ENCODE results near the gene THOC3.
"Not testable (repeated sequence)": the region's sequence is repeated elsewhere in the genome, so short reads cannot be mapped to it uniquely, and the experiment has no call there.

Gene THOC3, protein sequence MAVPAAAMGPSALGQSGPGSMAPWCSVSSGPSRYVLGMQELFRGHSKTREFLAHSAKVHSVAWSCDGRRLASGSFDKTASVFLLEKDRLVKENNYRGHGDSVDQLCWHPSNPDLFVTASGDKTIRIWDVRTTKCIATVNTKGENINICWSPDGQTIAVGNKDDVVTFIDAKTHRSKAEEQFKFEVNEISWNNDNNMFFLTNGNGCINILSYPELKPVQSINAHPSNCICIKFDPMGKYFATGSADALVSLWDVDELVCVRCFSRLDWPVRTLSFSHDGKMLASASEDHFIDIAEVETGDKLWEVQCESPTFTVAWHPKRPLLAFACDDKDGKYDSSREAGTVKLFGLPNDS

GRCh38 chr5:175967471-175968372 is at the start of gene THOC3:
THOC3 (minus strand) TSS chr5:175968315; CDS start chr5:175968208, 107 bp downstream.
- not testable (repeated sequence) for DNase-seq

- DNase-seq: not testable (repeated sequence)
These were observed 49.2 kb upstream of the THOC3 start for GRCh38 chr5:176017324-176017723.

DNA sequence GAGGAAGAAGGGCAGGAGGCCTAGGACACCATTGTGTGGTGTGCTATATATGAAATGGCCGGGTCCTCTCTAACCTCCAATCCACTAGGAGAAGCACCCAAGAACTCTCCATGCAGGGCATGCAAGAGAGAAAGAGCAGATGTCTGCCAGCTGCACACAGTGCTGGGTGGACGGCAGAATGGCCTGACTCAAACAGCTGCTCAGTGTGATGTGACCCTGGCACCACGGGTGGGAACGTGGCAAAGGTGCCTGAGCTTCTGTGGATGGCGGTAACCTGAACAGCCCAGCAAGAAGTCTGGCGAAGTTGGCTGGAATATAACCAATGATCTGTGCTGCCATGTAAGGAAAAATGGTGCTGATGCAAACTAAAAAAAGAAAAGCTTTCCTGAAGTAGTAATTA is 46.2 kb upstream of the THOC3 start:
- not testable (repeated sequence) for DNase-seq

- not testable (repeated sequence) for DNase-seq
These were observed 43.0 kb upstream of the THOC3 start for GRCh38 chr5:176011088-176011487.

DNA sequence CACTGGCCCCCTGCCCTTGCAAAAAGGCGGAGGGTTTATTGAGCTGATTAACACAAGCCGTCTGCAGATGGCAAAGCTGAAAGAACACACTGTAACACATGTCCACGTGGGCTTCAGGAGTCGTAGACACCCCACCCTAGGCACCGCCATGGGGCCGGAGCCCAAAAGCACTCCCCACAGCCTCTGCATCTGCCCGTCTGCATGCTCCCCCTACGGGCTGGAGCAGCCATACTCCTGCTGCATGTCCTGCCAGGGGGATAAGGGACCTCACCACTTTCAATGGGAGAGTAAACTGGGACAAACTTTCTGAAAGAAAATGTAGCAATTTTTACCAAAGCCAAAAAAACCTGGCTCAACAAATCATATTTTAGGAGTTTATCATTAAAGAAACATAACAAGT is 42.1 kb upstream of the THOC3 start:
- not testable (repeated sequence) for DNase-seq

- not testable (repeated sequence) for DNase-seq
These were observed 39.1 kb upstream of the THOC3 start for GRCh38 chr5:176007220-176007619.

GRCh38 chr5:176006819-176007218 is 38.7 kb upstream of the THOC3 start:
- DNase-seq: not testable (repeated sequence)

GRCh38 chr5:175997979-175998378 is 29.9 kb upstream of the THOC3 start:
- DNase-seq: not testable (repeated sequence)

GRCh38 chr5:175997495-175997894 is 29.4 kb upstream of the THOC3 start:
- DNase-seq: not testable (repeated sequence)

DNA sequence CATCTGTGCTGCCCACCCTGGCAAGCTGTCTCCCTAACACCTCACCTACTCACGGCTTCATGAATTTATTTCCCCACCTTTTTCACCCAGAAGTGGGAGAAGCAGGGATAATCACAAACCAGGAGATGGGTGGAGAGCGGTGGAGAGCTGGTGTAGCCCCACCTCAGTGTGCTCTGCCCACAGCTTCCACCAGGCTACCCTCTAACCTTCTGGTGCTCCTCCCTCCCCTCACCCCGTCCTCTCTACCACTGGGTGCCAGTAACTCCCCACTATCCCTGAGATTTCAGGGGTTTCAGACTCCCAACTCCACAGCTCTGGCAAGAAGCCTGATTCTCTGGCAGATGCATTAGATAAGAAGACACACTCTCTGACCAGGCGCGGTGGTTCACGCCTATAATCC is 28.7 kb upstream of the THOC3 start:
- DNase-seq: not testable (repeated sequence)

GRCh38 chr5:175995506-175995905 is 27.4 kb upstream of the THOC3 start:
- DNase-seq: not testable (repeated sequence)

- DNase-seq: not testable (repeated sequence)
These were observed 11.4 kb upstream of the THOC3 start for GRCh38 chr5:175979371-175979995.

DNA sequence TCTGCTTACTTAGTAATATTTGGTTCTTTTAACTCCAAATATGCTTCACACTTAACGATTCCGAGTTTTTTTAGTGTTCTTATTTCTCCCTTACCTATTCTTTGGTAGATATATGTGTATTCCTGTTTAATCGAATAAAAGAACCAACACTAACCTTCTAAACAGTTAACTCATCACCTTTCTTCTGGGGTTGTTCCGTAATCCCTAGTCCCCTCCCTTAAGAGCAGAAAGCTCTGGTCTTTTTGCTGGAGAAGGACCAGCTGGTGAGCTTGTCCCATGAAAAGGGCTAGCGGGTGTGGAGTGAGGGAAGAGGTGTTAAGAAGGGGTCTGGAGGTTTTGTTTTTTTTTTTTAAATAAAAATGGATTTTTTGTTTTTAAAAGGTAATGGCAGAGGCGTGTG is 266 bp upstream of the THOC3 start:
- DNase-seq: not testable (repeated sequence)

GRCh38 chr5:175962329-175962728 is 5.8 kb downstream of the THOC3 start:
- DNase-seq: not testable (repeated sequence)

GRCh38 chr5:175960228-175960627 is 7.9 kb downstream of the THOC3 start:
- DNase-seq: not testable (repeated sequence)

- not testable (repeated sequence) for DNase-seq
These were observed 9.6 kb downstream of the THOC3 start for GRCh38 chr5:175958515-175958914.

- DNase-seq: not testable (repeated sequence)
These were observed 14.0 kb downstream of the THOC3 start for GRCh38 chr5:175954107-175954506.

DNA sequence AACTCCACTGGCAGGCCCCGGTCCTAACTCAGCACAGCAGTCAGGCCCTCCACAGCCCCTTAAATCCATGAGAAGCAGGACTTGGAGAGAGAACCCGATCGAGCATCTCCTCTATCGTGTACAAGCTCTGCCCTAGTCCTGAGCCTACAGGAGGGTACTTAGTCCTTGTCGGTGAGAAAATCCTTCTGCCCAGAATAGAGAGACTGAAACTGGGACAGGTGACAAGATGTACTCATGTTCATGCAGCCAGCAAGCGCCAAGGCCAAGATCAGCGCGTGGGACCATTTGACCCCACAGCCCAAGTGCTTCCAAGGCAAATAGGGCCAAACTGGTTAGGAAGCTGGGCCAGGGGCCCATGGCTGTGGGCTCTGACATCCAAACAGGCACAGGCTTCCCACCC is 15.3 kb downstream of the THOC3 start:
- not testable (repeated sequence) for DNase-seq

GRCh38 chr5:175951339-175951969 is 16.7 kb downstream of the THOC3 start:
- not testable (repeated sequence) for DNase-seq

GRCh38 chr5:175948329-175949108 is 19.6 kb downstream of the THOC3 start:
- DNase-seq: not testable (repeated sequence)

DNA sequence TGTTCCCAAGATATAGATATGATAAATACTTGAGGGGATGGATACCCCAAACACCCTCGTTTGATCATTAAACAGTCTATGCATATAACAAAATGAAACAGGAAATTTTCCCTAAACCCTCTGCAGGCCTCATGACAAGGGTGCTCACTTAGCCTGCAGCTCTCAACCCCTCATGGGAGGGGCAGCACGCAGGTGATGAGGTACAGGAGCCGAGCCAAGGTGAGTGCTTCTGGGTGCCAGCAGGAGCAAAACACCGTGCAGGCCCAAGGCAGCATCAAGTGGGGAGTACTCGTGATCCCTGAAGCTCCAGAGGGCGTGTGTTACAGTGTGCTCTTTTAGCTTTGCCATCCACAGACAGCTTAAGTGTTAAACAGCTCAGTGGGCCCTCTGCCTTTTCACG is 24.9 kb downstream of the THOC3 start:
- DNase-seq: not testable (repeated sequence)

- DNase-seq: not testable (repeated sequence)
These were observed 27.5 kb downstream of the THOC3 start for GRCh38 chr5:175940632-175941031.
